ENCODE results near the gene TH. TPM values are rescaled to one million over a fixed set of nuclear protein-coding genes. Genes with fewer than 3 reads are reported as not detected.

The TH gene
- total and polyA plus RNA-seq, 9 donors = 0.12 to 4.1 (median 0.97) TPM; not detected in 2

- no peak overlapping the region for H3K4me3 ChIP-seq
- TF ChIP-seq EP300 (IDR thresholded peaks at IDR 0.05) (no peak), CTCF (IDR thresholded peaks at IDR 0.05) (no peak), POLR2A (IDR thresholded peaks at IDR 0.05) (no peak)
- H3K27ac ChIP-seq = no peak overlapping the region
- no peaks in the 10 kb centered on the region for H3K4me1 ChIP-seq (ENCODE audit: insufficient read depth)
- 78 to 84% (median 79%) methylated on average over 28 of the region's 28 CpGs for WGBS, 3 donors
- no peaks in the 10 kb centered on the region for H3K27me3 ChIP-seq
- H3K9me3 ChIP-seq = no peaks in the 10 kb centered on the region
- DNase-seq = no peak
- no peaks in the 10 kb centered on the region for H3K36me3 ChIP-seq
- intact Hi-C loops (cut with DNase I) = loop anchor here (2.0 to 10.0 kb wide), 5 partner anchors 104 to 329 kb away; partner anchors contain the start of genes C11orf21 (in 1 of the 4) and TSPAN32 (in 1 of the 4)
Measured at GRCh38 chr11:2197771-2198520, 26.3 kb upstream of the TH start.

- Histone ChIP-seq H3K27me3 (no peaks in the 10 kb centered on the region), H3K36me3 (no peaks in the 10 kb centered on the region), H3K9me3 (no peaks in the 10 kb centered on the region), H3K4me3 (no peak overlapping the region), H3K27ac (no peak overlapping the region), H3K4me1 (ENCODE audit: insufficient read depth) (no peaks in the 10 kb centered on the region)
- TF ChIP-seq POLR2A (IDR thresholded peaks at IDR 0.05) (no peak), CTCF (IDR thresholded peaks at IDR 0.05) (peak; percentile 33 to 75 (median 75))
- peak; percentile 61 to 85 (median 75) for DNase-seq
- intact Hi-C loops (cut with DNase I) = loop anchor here (2.0 to 10.0 kb wide), 5 partner anchors 105 to 330 kb away; partner anchors contain the start of genes C11orf21 (in 1 of the 4) and TSPAN32 (in 1 of the 4)
- WGBS, 3 donors = 29 to 34% (median 33%) methylated on average over 23 of the region's 23 CpGs
Measured at GRCh38 chr11:2196970-2197770, 25.6 kb upstream of the TH start.

- no peak overlapping the region for H3K27ac ChIP-seq
Measured at GRCh38 chr11:2195756-2196088, 24.1 kb upstream of the TH start.

More at GRCh38 chr11:2195756-2196088, 24.1 kb upstream of the TH start:
- intact Hi-C loops (cut with DNase I) = loop anchor here (2.0 to 10.0 kb wide), 5 partner anchors 107 to 332 kb away; partner anchors contain the start of genes C11orf21 (in 1 of the 4) and TSPAN32 (in 1 of the 4)
- DNase-seq = no peak
- Histone ChIP-seq H3K27me3 (no peaks in the 10 kb centered on the region), H3K4me3 (no peak overlapping the region), H3K36me3 (no peaks in the 10 kb centered on the region), H3K9me3 (no peaks in the 10 kb centered on the region), H3K4me1 (ENCODE audit: insufficient read depth) (no peaks in the 10 kb centered on the region)
- 81 to 88% (median 87%) methylated on average over 7 of the region's 7 CpGs for WGBS, 3 donors
- no peak for TF ChIP-seq CTCF (IDR thresholded peaks at IDR 0.05)
- TF ChIP-seq POLR2A (IDR thresholded peaks at IDR 0.05) = no peak
- no peak for TF ChIP-seq EP300 (IDR thresholded peaks at IDR 0.05)

Measured in ovary (tissue), 9 donors.